PFSK-1 (cell line): ENCODE measurements around the gene ATG16L1.

ENCODE experiments used
- FOXP2 ChIP-seq: optimal IDR thresholded peaks from 2 replicates; pipeline ENCODE3; 2011; ENCODE audit warnings: borderline replicate concordance, control low read depth, inconsistent platforms; ENCODE audit not compliant: insufficient read depth; ENCODE audit errors: extremely low read length, extremely low read depth
- POLR2AphosphoS5 ChIP-seq: IDR thresholded peaks from 2 replicates; pipeline ENCODE4 v1.6.1; 2012; ENCODE audit warnings: low read depth, mild to moderate bottlenecking, control low read depth, low read length, moderate library complexity
- REST ChIP-seq, 2 experiments: IDR thresholded peaks; 2 replicates each; pipeline versions ENCODE4 v1.6.1 to v1.8.0; 2011 to 2012; ENCODE audit warnings: low read depth in 2 of 2, low read length in 2 of 2, control low read depth in 1 of 2, inconsistent platforms in 1 of 2, mild to moderate bottlenecking in 1 of 2, moderate library complexity in 1 of 2; ENCODE audit not compliant: insufficient read depth in 1 of 2
- SIN3A ChIP-seq: IDR thresholded peaks from 2 replicates; pipeline ENCODE4 v1.6.1; 2012; ENCODE audit warnings: mild to moderate bottlenecking, low read length, moderate library complexity, borderline replicate concordance; ENCODE audit not compliant: insufficient read depth
- TAF1 ChIP-seq: IDR thresholded peaks from 2 replicates; pipeline ENCODE4 v1.6.1; 2012; ENCODE audit warnings: low read length, control low read depth, borderline replicate concordance; ENCODE audit not compliant: insufficient read depth

The ATG16L1 gene

GRCh38 chr2:233226511-233227031 is 24.9 kb upstream of the ATG16L1 start:
- no peak for TF ChIP-seq SIN3A
- TF ChIP-seq POLR2AphosphoS5, result no peak
- no peak for TF ChIP-seq TAF1
- TF ChIP-seq REST (IDR thresholded peaks at IDR 0.05; ENCODE audit: insufficient read depth in 1 of 2, low read depth in 2 of 2, low read length in 2 of 2), result no peak
- TF ChIP-seq FOXP2, result no peak

GRCh38 chr2:233227346-233227978 is 24.0 kb upstream of the ATG16L1 start:
- TF ChIP-seq POLR2AphosphoS5, result no peak
- no peak for TF ChIP-seq REST (IDR thresholded peaks at IDR 0.05; ENCODE audit: insufficient read depth in 1 of 2, low read depth in 2 of 2, low read length in 2 of 2)
- no peak for TF ChIP-seq TAF1
- TF ChIP-seq SIN3A, result no peak
- no peak for TF ChIP-seq FOXP2

DNA sequence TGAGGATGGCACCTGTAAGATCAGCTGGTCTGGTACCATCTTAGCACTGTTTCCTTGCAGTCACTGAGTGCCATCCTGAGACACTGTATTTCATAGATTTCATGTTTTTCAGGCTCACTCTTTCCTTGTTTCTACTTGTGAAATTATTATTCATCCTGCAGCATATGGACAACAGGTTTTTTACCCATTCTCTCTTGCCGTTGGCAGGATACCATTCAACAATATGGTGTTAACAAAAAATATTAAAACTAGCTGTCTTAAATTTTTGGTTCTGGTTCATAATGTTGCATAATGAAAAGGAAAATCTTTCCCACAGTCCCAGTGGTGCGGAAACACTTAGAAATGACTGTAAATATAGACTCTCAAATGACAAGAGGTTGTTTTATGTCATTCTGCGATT is 23.1 kb upstream of the ATG16L1 start:
- TF ChIP-seq TAF1 (no peak), SIN3A (no peak), REST (IDR thresholded peaks at IDR 0.05; ENCODE audit: insufficient read depth in 1 of 2, low read depth in 2 of 2, low read length in 2 of 2) (no peak), FOXP2 (no peak), POLR2AphosphoS5 (no peak)

GRCh38 chr2:233233618-233234230 is 17.7 kb upstream of the ATG16L1 start:
- TF ChIP-seq TAF1 (no peak), SIN3A (no peak), REST (IDR thresholded peaks at IDR 0.05; ENCODE audit: insufficient read depth in 1 of 2, low read depth in 2 of 2, low read length in 2 of 2) (no peak), FOXP2 (no peak), POLR2AphosphoS5 (no peak)
